IPS-NIHi11 (cell line): ENCODE data around the gene COA7.

Experiments
- DNase-seq: peaks from one replicate; pipeline ENCODE4 v3.0.0; 2012; ENCODE audit warnings: mixed read lengths, low spot score

COA7 gene

DNA sequence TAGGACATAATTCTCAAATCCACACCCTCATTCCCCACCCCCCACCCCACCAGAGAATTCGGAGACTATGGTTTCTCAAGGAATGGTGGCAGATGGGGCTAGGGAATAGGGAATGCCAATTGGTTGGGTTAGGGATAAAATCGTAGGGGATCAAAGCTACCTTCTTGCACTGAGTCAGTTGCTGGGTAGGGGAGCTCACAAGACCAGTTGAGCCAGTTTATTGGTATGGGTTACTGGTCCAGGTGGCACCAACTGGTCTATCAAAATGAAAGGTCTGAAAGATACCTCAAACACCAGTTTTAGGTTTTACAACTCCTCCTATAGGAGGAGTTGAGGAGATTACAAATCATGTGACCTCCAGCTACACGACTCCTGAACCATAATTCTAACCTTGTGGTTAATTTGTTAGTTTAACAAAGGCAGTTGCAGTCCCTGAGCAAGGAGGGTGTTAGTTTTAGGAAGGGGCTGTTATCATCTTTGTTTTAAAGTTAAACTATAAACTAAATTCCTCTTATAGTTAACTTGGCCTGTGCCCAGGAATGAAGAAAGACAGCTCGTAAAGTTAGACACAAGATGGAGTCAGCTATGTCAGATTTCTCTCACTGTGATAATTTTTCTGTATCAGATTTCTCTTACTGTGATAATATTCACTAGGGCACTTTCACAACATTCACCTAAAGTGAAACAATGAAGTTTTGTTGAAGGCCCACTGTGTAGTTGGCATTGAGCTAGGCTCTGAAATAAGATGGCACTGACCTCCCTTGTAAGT, 62.6 kb downstream of the COA7 start:
- DNase-seq: no peak
